ENCODE data around the gene TBC1D16.
A peak's percentile ranks its signal among the peaks of the same experiment; 100 is the strongest.

The TBC1D16 gene

GRCh38 chr17:79922798-79923197, 112.9 kb downstream of the TBC1D16 start:
- no peaks in the 10 kb centered on the region for H3K79me2 ChIP-seq (ENCODE audit: insufficient read depth, low read length)
- H3K4me2 ChIP-seq (ENCODE audit: low read depth, low read length, poor library complexity, severe bottlenecking) = no peak overlapping the region

GRCh38 chr17:79922116-79922601, 113.5 kb downstream of the TBC1D16 start:
- Histone ChIP-seq H2AFZ (ENCODE audit: low read length) (no peak overlapping the region), H3K4me2 (ENCODE audit: low read depth, low read length, poor library complexity, severe bottlenecking) (no peak overlapping the region), H3K9me2 (replicated peaks; ENCODE audit: low read depth, low read length) (no peaks in the 10 kb centered on the region), H3K9ac (ENCODE audit: low read depth, low read length, poor library complexity, severe bottlenecking) (no peak overlapping the region), H3K27me3 (ENCODE audit: insufficient read depth, low read length, poor library complexity, severe bottlenecking) (no peaks in the 10 kb centered on the region), H3K36me3 (ENCODE audit: insufficient read depth, low read length) (no peaks in the 10 kb centered on the region), H3K4me1 (ENCODE audit: insufficient read depth, low read length, poor library complexity, severe bottlenecking) (no peaks in the 10 kb centered on the region), H4K20me1 (ENCODE audit: insufficient read depth, low read length, poor library complexity, severe bottlenecking) (no peaks in the 10 kb centered on the region), H3K79me2 (ENCODE audit: insufficient read depth, low read length) (no peaks in the 10 kb centered on the region), H3K4me3 (ENCODE audit: low read length, poor library complexity, severe bottlenecking) (no peak overlapping the region), H3K9me3 (ENCODE audit: insufficient read depth, low read depth, low read length) (no peaks in the 10 kb centered on the region), H3F3A (ENCODE audit: low read depth) (no peaks in the 10 kb centered on the region)
- no peak for TF ChIP-seq CTCF (conservative IDR thresholded peaks at IDR 0.05; ENCODE audit: low read length)
- no peak for TF ChIP-seq EZH2phosphoT487 (IDR thresholded peaks at IDR 0.05; ENCODE audit: borderline replicate concordance)

More at GRCh38 chr17:79922798-79923197, 112.9 kb downstream of the TBC1D16 start:
- no peak overlapping the region for H3K9ac ChIP-seq (ENCODE audit: low read depth, low read length, poor library complexity, severe bottlenecking)
- TF ChIP-seq EZH2phosphoT487 (IDR thresholded peaks at IDR 0.05; ENCODE audit: borderline replicate concordance) = no peak
- TF ChIP-seq CTCF (conservative IDR thresholded peaks at IDR 0.05; ENCODE audit: low read length) = no peak
- no peaks in the 10 kb centered on the region for H4K20me1 ChIP-seq (ENCODE audit: insufficient read depth, low read length, poor library complexity, severe bottlenecking)
- no peaks in the 10 kb centered on the region for H3K27me3 ChIP-seq (ENCODE audit: insufficient read depth, low read length, poor library complexity, severe bottlenecking)
- no peaks in the 10 kb centered on the region for H3K36me3 ChIP-seq (ENCODE audit: insufficient read depth, low read length)
- H3K4me3 ChIP-seq (ENCODE audit: low read length, poor library complexity, severe bottlenecking) = no peak overlapping the region
- no peaks in the 10 kb centered on the region for H3K9me2 ChIP-seq (replicated peaks; ENCODE audit: low read depth, low read length)
- no peaks in the 10 kb centered on the region for H3K9me3 ChIP-seq (ENCODE audit: insufficient read depth, low read depth, low read length)
- no peaks in the 10 kb centered on the region for H3K4me1 ChIP-seq (ENCODE audit: insufficient read depth, low read length, poor library complexity, severe bottlenecking)
- H3F3A ChIP-seq (ENCODE audit: low read depth) = no peaks in the 10 kb centered on the region
- no peak overlapping the region for H2AFZ ChIP-seq (ENCODE audit: low read length)

- Histone ChIP-seq H3K79me2 (ENCODE audit: insufficient read depth, low read length) (no peaks in the 10 kb centered on the region), H3K36me3 (ENCODE audit: insufficient read depth, low read length) (no peaks in the 10 kb centered on the region), H3K9me2 (replicated peaks; ENCODE audit: low read depth, low read length) (no peaks in the 10 kb centered on the region), H3K4me3 (ENCODE audit: low read length, poor library complexity, severe bottlenecking) (no peak overlapping the region), H4K20me1 (ENCODE audit: insufficient read depth, low read length, poor library complexity, severe bottlenecking) (no peaks in the 10 kb centered on the region), H3K4me1 (ENCODE audit: insufficient read depth, low read length, poor library complexity, severe bottlenecking) (no peaks in the 10 kb centered on the region), H3F3A (ENCODE audit: low read depth) (no peaks in the 10 kb centered on the region), H3K9me3 (ENCODE audit: insufficient read depth, low read depth, low read length) (no peaks in the 10 kb centered on the region), H3K9ac (ENCODE audit: low read depth, low read length, poor library complexity, severe bottlenecking) (no peak overlapping the region), H2AFZ (ENCODE audit: low read length) (no peak overlapping the region), H3K4me2 (ENCODE audit: low read depth, low read length, poor library complexity, severe bottlenecking) (peak overlapping the region; percentile 27), H3K27me3 (ENCODE audit: insufficient read depth, low read length, poor library complexity, severe bottlenecking) (no peaks in the 10 kb centered on the region)
- TF ChIP-seq CTCF (conservative IDR thresholded peaks at IDR 0.05; ENCODE audit: low read length) = no peak
- no peak for TF ChIP-seq EZH2phosphoT487 (IDR thresholded peaks at IDR 0.05; ENCODE audit: borderline replicate concordance)
These were observed 114.1 kb downstream of the TBC1D16 start for GRCh38 chr17:79921411-79922115.

Data from Loucy (cell line).